Tibial nerve (tissue), 4 donors: ENCODE measurements around the gene PLPPR2. TPM values are rescaled to one million over a fixed set of nuclear protein-coding genes. Genes with fewer than 3 reads are reported as not detected.
A peak's percentile ranks its signal among the peaks of the same experiment; 100 is the strongest.

Experiments
- DNase-seq, 2 donors: peaks; one replicate each; pipeline ENCODE4 v3.0.0-alpha.2; 2019; ENCODE audit warnings: low spot score in 2 of 2
- H3K27ac ChIP-seq, 4 donors: fragments of 200-600 bp; sonication (generic) in 3 of 4; one replicate each; pipeline ENCODE4 v1.5.1; 2017 to 2019; ENCODE audit warnings: mild to moderate bottlenecking in 1 of 4
- H3K27me3 ChIP-seq, 2 donors: fragments of 200-600 bp; sonication (generic) in 1 of 2; one replicate each; pipeline versions ENCODE4 v1.5.1 to v1.6.0; 2017 to 2019
- H3K36me3 ChIP-seq, 3 donors: fragments of 200-600 bp; sonication (generic); one replicate each; pipeline ENCODE4 v1.5.1; 2018 to 2019
- H3K4me1 ChIP-seq, 4 donors: fragments of 200-600 bp; sonication (generic) in 3 of 4; one replicate each; pipeline ENCODE4 v1.5.1; 2017 to 2019
- H3K4me3 ChIP-seq, 4 donors: fragments of 200-600 bp; sonication (generic) in 3 of 4; one replicate each; pipeline ENCODE4 v1.5.1; 2017 to 2019; ENCODE audit warnings: mild to moderate bottlenecking in 1 of 4, moderate library complexity in 1 of 4
- H3K9me3 ChIP-seq, 4 donors: fragments of 200-600 bp; sonication (generic) in 3 of 4; one replicate each; pipeline ENCODE4 v1.5.1; 2017 to 2019
- CTCF ChIP-seq, 5 experiments: fragments of 200-600 bp in 3 of 5; fragments of 450-650 bp in 2 of 5; sonication (generic) in 3 of 5; IDR thresholded peaks; one replicate each; pipeline ENCODE4 v1.5.1; 2016 to 2019; ENCODE audit warnings: antibody characterized with exemption in 5 of 5, mild to moderate bottlenecking in 3 of 5, moderate library complexity in 2 of 5
- EP300 ChIP-seq, 2 donors: sonication (generic); formaldehyde crosslinking; IDR thresholded peaks; one replicate each; pipeline ENCODE4 v1.6.1; 2017; ENCODE audit warnings: antibody characterized with exemption in 2 of 2, mild to moderate bottlenecking in 1 of 2
- POLR2A ChIP-seq, 2 donors: fragments of 450-650 bp; IDR thresholded peaks; one replicate each; pipeline ENCODE4 v1.6.1; 2017; ENCODE audit warnings: antibody characterized with exemption in 2 of 2, mild to moderate bottlenecking in 2 of 2, moderate library complexity in 2 of 2
- WGBS, 2 donors: methylation state at CpG; one replicate each; pipeline ENCODE4 v1.1.5; 2018; 5-methylcytosine and 5-hydroxymethylcytosine counted together
- total RNA-seq, 4 donors: library from RNA; depleted of rRNA; stranded (reverse); fragments of >200 nt; gene quantifications; one replicate each; pipeline ENCODE4 v1.1.0, GENCODE V29; 2016

PLPPR2 gene
- total RNA-seq, 4 donors from 2014 or later = 20.1 to 82.2 (median 33.8) TPM

GRCh38 chr19:11322269-11323024, 32.8 kb upstream of the PLPPR2 start:
- H3K4me1 ChIP-seq = peaks cover 3 to 48% (median 23%) of the 10 kb centered on the region in 4 donors
- TF ChIP-seq CTCF (IDR thresholded peaks at IDR 0.05) (no peak), POLR2A (IDR thresholded peaks at IDR 0.05) (no peak), EP300 (IDR thresholded peaks at IDR 0.05) (no peak)
- no peak for DNase-seq
- H3K27ac ChIP-seq = peak overlapping the region in 2 of 4 donors; percentile 8 to 22
- no peaks in the 10 kb centered on the region for H3K9me3 ChIP-seq
- no peak overlapping the region for H3K4me3 ChIP-seq
- no peaks in the 10 kb centered on the region for H3K27me3 ChIP-seq
- 49 to 54% methylated on average over 7 of the region's 7 CpGs for WGBS, 2 donors
- H3K36me3 ChIP-seq = peaks cover 0 to 26% (median under 1%) of the 10 kb centered on the region in 3 donors

- no peak for TF ChIP-seq CTCF (IDR thresholded peaks at IDR 0.05)
- TF ChIP-seq EP300 (IDR thresholded peaks at IDR 0.05) = no peak
- TF ChIP-seq POLR2A (IDR thresholded peaks at IDR 0.05) = no peak
- Histone ChIP-seq H3K4me1 (peaks cover 3 to 48% (median 23%) of the 10 kb centered on the region in 4 donors), H3K4me3 (no peak overlapping the region), H3K27me3 (no peaks in the 10 kb centered on the region), H3K36me3 (peaks cover 0 to 38% (median 2%) of the 10 kb centered on the region in 3 donors), H3K27ac (peak overlapping the region; percentile 12 to 83 (median 71)), H3K9me3 (no peaks in the 10 kb centered on the region)
- 50 to 69% methylated on average over 5 of the region's 5 CpGs for WGBS, 2 donors
- DNase-seq = no peak
These were observed 31.6 kb upstream of the PLPPR2 start for GRCh38 chr19:11323601-11324078.

GRCh38 chr19:11324079-11324661, 31.1 kb upstream of the PLPPR2 start:
- WGBS, 2 donors = 16 to 19% methylated on average over 10 of the region's 10 CpGs
- TF ChIP-seq EP300 (IDR thresholded peaks at IDR 0.05) (peak; percentile 35 to 91), POLR2A (IDR thresholded peaks at IDR 0.05) (no peak)
- H3K4me1 ChIP-seq = peaks cover 3 to 48% (median 23%) of the 10 kb centered on the region in 4 donors
- H3K27ac ChIP-seq = peak overlapping the region; percentile 62 to 83 (median 74)
- no peak overlapping the region for H3K4me3 ChIP-seq
- peaks cover 0 to 43% (median 2%) of the 10 kb centered on the region in 3 donors for H3K36me3 ChIP-seq
- H3K9me3 ChIP-seq = no peaks in the 10 kb centered on the region
- DNase-seq = peak; percentile 51 to 83
- no peaks in the 10 kb centered on the region for H3K27me3 ChIP-seq

GRCh38 chr19:11324748-11325389, 30.4 kb upstream of the PLPPR2 start:
- Histone ChIP-seq H3K27me3 (no peaks in the 10 kb centered on the region), H3K27ac (peak overlapping the region; percentile 62 to 83 (median 74)), H3K9me3 (no peaks in the 10 kb centered on the region), H3K4me1 (peaks cover 3 to 48% (median 23%) of the 10 kb centered on the region in 4 donors), H3K36me3 (peaks cover 0 to 50% (median 2%) of the 10 kb centered on the region in 3 donors), H3K4me3 (no peak overlapping the region)
- TF ChIP-seq CTCF (IDR thresholded peaks at IDR 0.05) (no peak), EP300 (IDR thresholded peaks at IDR 0.05) (no peak), POLR2A (IDR thresholded peaks at IDR 0.05) (no peak)
- 62 to 72% methylated on average over 8 to 11 of the region's 17 CpGs for WGBS, 2 donors
- DNase-seq = no peak

GRCh38 chr19:11325544-11325943, 29.7 kb upstream of the PLPPR2 start:
- no peak overlapping the region for H3K4me3 ChIP-seq
- TF ChIP-seq POLR2A (IDR thresholded peaks at IDR 0.05) = no peak
- no peak for TF ChIP-seq EP300 (IDR thresholded peaks at IDR 0.05)
- no peak for TF ChIP-seq CTCF (IDR thresholded peaks at IDR 0.05)
- no peaks in the 10 kb centered on the region for H3K27me3 ChIP-seq
- peak overlapping the region in 1 of 4 donors; percentile 80 for H3K27ac ChIP-seq
- DNase-seq = no peak
- peaks cover 0 to 57% (median 2%) of the 10 kb centered on the region in 3 donors for H3K36me3 ChIP-seq
- 95 to 98% methylated on average over 7 of the region's 7 CpGs for WGBS, 2 donors
- peaks cover 3 to 48% (median 23%) of the 10 kb centered on the region in 4 donors for H3K4me1 ChIP-seq
- H3K9me3 ChIP-seq = no peaks in the 10 kb centered on the region
